K562 (cell line): ENCODE results near the gene RHBDL3. TPM values are rescaled to one million over a fixed set of nuclear protein-coding genes. Genes with fewer than 3 reads are reported as not detected.

Experiments
- ATAC-seq: fragments of 200-7000 bp; cut with Tn5 transposase; 3 replicates; pipeline ENCODE4 v1.9.1; 2020; ENCODE audit warnings: moderate library complexity
- BruUV-seq: library from RNA; stranded (reverse); fragments of 400-500 nt; replicated peaks from 2 replicates; lab custom pipeline; 2021; lab: Mats Ljungman, UMichigan
- CTCF ChIA-PET: fragments of 300-600 bp; formaldehyde crosslinking; extraction: SDS; loops from one replicate; lab custom pipeline; 2021; ENCODE audit warnings: low intra/inter-chr PET ratio; lab: Yijun Ruan, JAX
- POLR2A ChIA-PET: fragments of 300-600, 350-650 bp; sonication (Branson Sonifier 250); formaldehyde crosslinking; extraction: SDS; loops from one replicate; lab custom pipeline; 2021; ENCODE audit warnings: antibody characterized with exemption, inconsistent platforms; lab: Yijun Ruan, JAX
- DNase-seq, 4 experiments: peaks; one replicate each; pipeline versions ENCODE4 v3.0.0 to v3.0.0-alpha.2; 2011 to 2018; ENCODE audit warnings: low spot score in 3 of 4, mixed read lengths in 3 of 4; ENCODE audit errors: extremely low read depth in 1 of 4
- FAIRE-seq: peaks from 2 replicates; lab custom pipeline; 2011; peaks lifted over from hg19 to GRCh38; lab: Jason Lieb, UNC
- H2AFZ ChIP-seq: 2 replicates; pipeline ENCODE4 v1.6.0; 2011; ENCODE audit warnings: low read depth, low read length, control low read depth, inconsistent platforms
- H3K27ac ChIP-seq: fragments of 200-600 bp; 3 replicates; pipeline ENCODE4 v1.8.0; 2011; ENCODE audit warnings: low read depth, mild to moderate bottlenecking, control low read depth, inconsistent platforms, low read length, moderate library complexity, mixed read lengths; ENCODE audit errors: extremely low read depth
- H3K27me3 ChIP-seq, 2 experiments: fragments of 300-600 bp in 1 of 2; 2 replicates in 1 of 2; 3 replicates in 1 of 2; pipeline versions ENCODE4 v1.6.0 to v1.8.0; 2011; ENCODE audit warnings: inconsistent platforms in 2 of 2, low read length in 2 of 2, mild to moderate bottlenecking in 1 of 2, mixed read lengths in 1 of 2, moderate library complexity in 1 of 2; ENCODE audit not compliant: control insufficient read depth in 2 of 2, insufficient read depth in 2 of 2
- H3K36me3 ChIP-seq: fragments of 300-600 bp; 3 replicates; pipeline ENCODE4 v1.8.0; 2011; ENCODE audit warnings: mild to moderate bottlenecking, low read length, inconsistent platforms; ENCODE audit not compliant: control insufficient read depth, insufficient read depth
- H3K4me1 ChIP-seq, 2 experiments: fragments of 200-600 bp in 1 of 2; replicated peaks in 1 of 2; 2 replicates in 1 of 2; 3 replicates in 1 of 2; pipeline versions ENCODE4 v1.5.1 to v1.8.0; 2011; ENCODE audit warnings: inconsistent platforms in 2 of 2, low read length in 2 of 2, mild to moderate bottlenecking in 1 of 2, mixed read lengths in 1 of 2, moderate library complexity in 1 of 2; ENCODE audit not compliant: control insufficient read depth in 2 of 2, insufficient read depth in 2 of 2
- H3K4me2 ChIP-seq: 2 replicates; pipeline ENCODE4 v1.6.1; 2011; ENCODE audit warnings: low read length, control low read depth, inconsistent platforms, mixed read lengths; ENCODE audit not compliant: insufficient read depth
- H3K4me3 ChIP-seq: fragments of 200-600 bp; sonication (generic), shearing (Covaris generic); 2 replicates; pipeline ENCODE4 v1.5.1; 2016; ENCODE audit warnings: control low read depth, inconsistent platforms
- H3K79me2 ChIP-seq: fragments of 200-600 bp; 3 replicates; pipeline ENCODE4 v1.8.0; 2011; ENCODE audit warnings: low read length, inconsistent platforms; ENCODE audit not compliant: control insufficient read depth, insufficient read depth
- H3K9ac ChIP-seq, 2 experiments: 2 replicates each; pipeline versions ENCODE4 v1.6.0 to v1.6.1; 2011; ENCODE audit warnings: low read depth in 2 of 2, low read length in 2 of 2, control low read depth in 1 of 2, inconsistent platforms in 1 of 2, mild to moderate bottlenecking in 1 of 2, mixed read lengths in 1 of 2; ENCODE audit not compliant: insufficient read depth in 1 of 2
- H3K9me1 ChIP-seq: one replicate; pipeline ENCODE4 v1.6.0; 2011; ENCODE audit warnings: inconsistent platforms, mild to moderate bottlenecking, low read length, moderate library complexity; ENCODE audit not compliant: control insufficient read depth, insufficient read depth
- H3K9me3 ChIP-seq: replicated peaks from 2 replicates; pipeline ENCODE4 v1.5.1; 2011; ENCODE audit warnings: low read depth, low read length, inconsistent platforms; ENCODE audit not compliant: control insufficient read depth, insufficient read depth
- H4K20me1 ChIP-seq: replicated peaks from 2 replicates; pipeline ENCODE4 v1.6.1; 2011; ENCODE audit warnings: low read length, inconsistent platforms, mixed read lengths; ENCODE audit not compliant: control insufficient read depth, insufficient read depth
- TRIM25 ChIP-seq: fragments of 450-650 bp; IDR thresholded peaks from 2 replicates; pipeline ENCODE4 v1.7.0; 2016; ENCODE audit warnings: borderline replicate concordance
- ZNF121 ChIP-seq: sonication (generic); formaldehyde crosslinking; conservative IDR thresholded peaks from 2 replicates; pipeline ENCODE4 v1.8.0; 2022; ENCODE audit warnings: missing genetic modification reagents
- ZNF316 ChIP-seq: fragments of 450-650 bp; IDR thresholded peaks from 2 replicates; pipeline ENCODE4 v1.6.1; 2016
- WGBS: fragments of 100-300 bp; shearing (Covaris generic); methylation state at CpG from one replicate; pipeline ENCODE4 v1.1.6; 2016; ENCODE audit warnings: low coverage, mixed read lengths; ENCODE audit not compliant: insufficient coverage; ENCODE audit errors: missing lambda C conversion rate; 5-methylcytosine and 5-hydroxymethylcytosine counted together
- in situ Hi-C: fragments of 300-500 bp; cut with MboI; formaldehyde crosslinking; loops from 4 replicates; pipeline ENCODE4 v1.15.0; 2018; ENCODE audit warnings: inconsistent platforms, mixed read lengths
- intact Hi-C: fragments of 100-400 bp; cut with micrococcal nuclease; formaldehyde crosslinking; loops from 2 replicates; pipeline ENCODE4 v1.14.2; 2022
- polyA plus RNA-seq, 8 experiments: library from polyadenylated mRNA; depleted of rRNA in 4 of 8; stranded (reverse) in 5 of 8; unstranded in 3 of 8; fragments of >200 nt; fragmentation: Nextera tagmentation in 2 of 8; fragmentation: Illumina TruSeq in 1 of 8; extraction: Ambion mirVana in 2 of 8; extraction: Trizol in 1 of 8; gene quantifications; 2 replicates each; pipeline versions ENCODE4 v1.2.1 to v1.2.3, GENCODE V29; 2011 to 2014; ENCODE audit warnings: inconsistent platforms in 1 of 8, missing spikeins in 1 of 8
- total RNA-seq, 7 experiments: library from RNA; depleted of rRNA in 6 of 7; stranded (reverse); fragments of >200 nt in 6 of 7; fragmentation: Illumina TruSeq in 2 of 7; extraction: Trizol in 2 of 7; gene quantifications; 2 replicates each; pipeline versions ENCODE4 v1.2.1 to v1.2.3, GENCODE V29; 2011 to 2021; ENCODE audit warnings: low replicate concordance in 1 of 7
- TF ChIP-seq, protein P1 (sequence below): fragments of 250-450 bp; sonication (Bioruptor Pico); IDR thresholded peaks from 2 replicates; pipeline ENCODE4 v1.4.0; 2020; ENCODE audit warnings: mild to moderate bottlenecking, moderate library complexity, borderline replicate concordance

The RHBDL3 gene
- total and polyA plus RNA-seq, 9 of the 15 experiments (the other 6 are each of a cell fraction or from before 2014, with no cell fraction given) = 0.06 to 0.31 (median 0.09) TPM; not detected in 4

DNA sequence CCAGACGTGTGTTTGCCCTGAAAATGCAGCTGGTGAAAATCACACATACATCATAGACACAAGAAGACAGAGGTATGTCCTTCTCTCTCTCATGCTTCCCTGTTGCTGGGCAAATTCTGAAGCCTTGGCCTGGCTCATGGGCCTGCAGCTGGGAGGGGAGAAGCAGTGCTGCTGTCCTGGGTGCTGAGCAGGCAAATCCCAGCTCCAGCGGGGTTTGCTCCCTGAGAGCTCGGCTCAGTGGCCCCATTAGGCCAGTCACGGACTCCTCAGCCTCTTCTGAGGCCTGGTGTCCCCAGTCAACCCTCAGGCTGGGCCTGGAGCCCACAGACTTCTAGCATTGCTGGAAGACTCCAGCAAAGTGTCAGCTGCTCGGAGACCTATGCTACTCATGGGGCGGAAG lies 11.7 kb downstream of the RHBDL3 start (continued):
- TF ChIP-seq, protein P1, sequence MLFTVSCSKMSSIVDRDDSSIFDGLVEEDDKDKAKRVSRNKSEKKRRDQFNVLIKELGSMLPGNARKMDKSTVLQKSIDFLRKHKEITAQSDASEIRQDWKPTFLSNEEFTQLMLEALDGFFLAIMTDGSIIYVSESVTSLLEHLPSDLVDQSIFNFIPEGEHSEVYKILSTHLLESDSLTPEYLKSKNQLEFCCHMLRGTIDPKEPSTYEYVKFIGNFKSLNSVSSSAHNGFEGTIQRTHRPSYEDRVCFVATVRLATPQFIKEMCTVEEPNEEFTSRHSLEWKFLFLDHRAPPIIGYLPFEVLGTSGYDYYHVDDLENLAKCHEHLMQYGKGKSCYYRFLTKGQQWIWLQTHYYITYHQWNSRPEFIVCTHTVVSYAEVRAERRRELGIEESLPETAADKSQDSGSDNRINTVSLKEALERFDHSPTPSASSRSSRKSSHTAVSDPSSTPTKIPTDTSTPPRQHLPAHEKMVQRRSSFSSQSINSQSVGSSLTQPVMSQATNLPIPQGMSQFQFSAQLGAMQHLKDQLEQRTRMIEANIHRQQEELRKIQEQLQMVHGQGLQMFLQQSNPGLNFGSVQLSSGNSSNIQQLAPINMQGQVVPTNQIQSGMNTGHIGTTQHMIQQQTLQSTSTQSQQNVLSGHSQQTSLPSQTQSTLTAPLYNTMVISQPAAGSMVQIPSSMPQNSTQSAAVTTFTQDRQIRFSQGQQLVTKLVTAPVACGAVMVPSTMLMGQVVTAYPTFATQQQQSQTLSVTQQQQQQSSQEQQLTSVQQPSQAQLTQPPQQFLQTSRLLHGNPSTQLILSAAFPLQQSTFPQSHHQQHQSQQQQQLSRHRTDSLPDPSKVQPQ = no peak
- peak; percentile 32; the same call in 1 of the 2 replicates for TF ChIP-seq ZNF316

DNA sequence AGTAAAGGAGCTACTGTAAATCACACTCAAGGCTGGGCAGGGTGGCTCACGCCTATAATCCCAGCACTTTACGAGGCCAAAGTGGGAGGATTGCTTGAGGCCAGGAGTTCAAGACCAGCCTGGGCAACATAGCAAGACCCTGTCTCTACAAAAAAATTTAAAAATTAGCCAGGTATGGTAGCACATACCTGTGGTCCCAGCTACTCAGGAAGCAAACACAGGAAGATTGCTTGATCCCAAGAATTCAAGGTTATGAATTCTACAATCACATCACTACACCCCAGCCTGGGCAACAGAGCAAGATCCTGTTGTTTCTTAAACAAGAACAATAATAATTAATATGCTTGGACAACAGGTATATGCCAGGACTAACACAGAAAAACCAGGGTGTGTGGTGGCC lies 13.2 kb downstream of the RHBDL3 start:
- POLR2A ChIA-PET = no interaction called here
- 0 out of 2 replicates have a peak overlapping the region, but pooled peaks have one; percentile 72 for H2AFZ ChIP-seq
- H3K9me1 ChIP-seq = no peaks in the 10 kb centered on the region
- no peak for TF ChIP-seq TRIM25
- peak; percentile 67 for TF ChIP-seq ZNF121 (CRISPR knock-in tag)
- ATAC-seq (no peak), DNase-seq (no peak), FAIRE-seq (no peak)
- no TSS peak for BruUV-seq
- no peaks in the 10 kb centered on the region for H4K20me1 ChIP-seq
- in situ Hi-C loops = no loop called here
- intact Hi-C loops = no loop called here
- H3K79me2 ChIP-seq = no peaks in the 10 kb centered on the region
- H3K4me2 ChIP-seq = no peak overlapping the region
- no peaks in the 10 kb centered on the region for H3K36me3 ChIP-seq
- H3K9me3 ChIP-seq = no peaks in the 10 kb centered on the region
- no peak overlapping the region for H3K27ac ChIP-seq
- no peak overlapping the region for H3K9ac ChIP-seq
- no peak overlapping the region for H3K4me3 ChIP-seq
- peaks cover 26 to 42% of the 10 kb centered on the region in 2 experiments; a peak in 4 of 5 replicates for H3K4me1 ChIP-seq
- WGBS = 70% methylated on average over 2 of the region's 2 CpGs
- CTCF ChIA-PET = no interaction called here
- no peaks in the 10 kb centered on the region for H3K27me3 ChIP-seq
